Measurements from ENCODE around the gene PLA2G6. TPM values are rescaled to one million over a fixed set of nuclear protein-coding genes. Genes with fewer than 3 reads are reported as not detected.

PLA2G6 gene
- total RNA-seq, 2 donors from 2014 or later, result 61.5 to 138 TPM

- Histone ChIP-seq H3K4me1 (replicated peaks) (peaks cover 14% of the 10 kb centered on the region), H3K9me3 (no peaks in the 10 kb centered on the region), H3K27me3 (replicated peaks; ENCODE audit: insufficient read depth) (no peaks in the 10 kb centered on the region), H3K4me3 (no peak overlapping the region), H3K27ac (peak overlapping the region in 1 of 2 donors; percentile 95), H3K36me3 (peaks cover 7 to 27% of the 10 kb centered on the region in 2 donors)
- 76% methylated on average over 22 of the region's 22 CpGs for WGBS
- TF ChIP-seq CTCF (IDR thresholded peaks at IDR 0.05), result no peak
- TF ChIP-seq POLR2AphosphoS5 (IDR thresholded peaks at IDR 0.05), result no peak
- no peak for TF ChIP-seq POLR2A (IDR thresholded peaks at IDR 0.05)
- intact Hi-C loops (cut with DNase I), result no loop called here
- DNase-seq (ENCODE audit: low spot score), result no peak
These were observed 110.0 kb downstream of the PLA2G6 start for GRCh38 chr22:38071421-38072321.

- Histone ChIP-seq H3K27ac (peak overlapping the region; percentile 80 to 95), H3K4me1 (replicated peaks) (peaks cover 14% of the 10 kb centered on the region), H3K36me3 (peaks cover 14 to 34% of the 10 kb centered on the region in 2 donors), H3K27me3 (replicated peaks; ENCODE audit: insufficient read depth) (no peaks in the 10 kb centered on the region), H3K9me3 (no peaks in the 10 kb centered on the region), H3K4me3 (no peak overlapping the region)
- TF ChIP-seq POLR2AphosphoS5 (IDR thresholded peaks at IDR 0.05) (no peak), CTCF (IDR thresholded peaks at IDR 0.05) (no peak), POLR2A (IDR thresholded peaks at IDR 0.05) (no peak)
- DNase-seq (ENCODE audit: low spot score), result no peak
- 81% methylated on average over 11 of the region's 11 CpGs for WGBS
- intact Hi-C loops (cut with DNase I), result no loop called here
These were observed 111.2 kb downstream of the PLA2G6 start for GRCh38 chr22:38070250-38070921.

GRCh38 chr22:38069372-38070249 lies 112.0 kb downstream of the PLA2G6 start:
- Histone ChIP-seq H3K4me3 (no peak overlapping the region), H3K4me1 (replicated peaks) (peaks cover 14% of the 10 kb centered on the region), H3K27me3 (replicated peaks; ENCODE audit: insufficient read depth) (no peaks in the 10 kb centered on the region), H3K36me3 (peaks cover 17 to 38% of the 10 kb centered on the region in 2 donors), H3K27ac (peak overlapping the region; percentile 80 to 95), H3K9me3 (no peaks in the 10 kb centered on the region)
- intact Hi-C loops (cut with DNase I), result no loop called here
- TF ChIP-seq POLR2AphosphoS5 (IDR thresholded peaks at IDR 0.05) (peak; percentile 85), CTCF (IDR thresholded peaks at IDR 0.05) (peak in 2 of 4 experiments; percentile 38 to 47), POLR2A (IDR thresholded peaks at IDR 0.05) (no peak)
- 49% methylated on average over 21 of the region's 21 CpGs for WGBS
- DNase-seq (ENCODE audit: low spot score), result peak; percentile 77

- H3K4me1 ChIP-seq (replicated peaks), result peaks cover 14% of the 10 kb centered on the region
- H3K4me3 ChIP-seq, result no peak overlapping the region
- H3K27ac ChIP-seq, result peak overlapping the region; percentile 80 to 95
- no peaks in the 10 kb centered on the region for H3K9me3 ChIP-seq
- WGBS, result 91% methylated on average over 10 of the region's 13 CpGs
- no peak for DNase-seq (ENCODE audit: low spot score)
- H3K36me3 ChIP-seq, result peaks cover 15 to 33% of the 10 kb centered on the region in 2 donors
- TF ChIP-seq CTCF (IDR thresholded peaks at IDR 0.05) (no peak), POLR2AphosphoS5 (IDR thresholded peaks at IDR 0.05) (no peak), POLR2A (IDR thresholded peaks at IDR 0.05) (no peak)
- intact Hi-C loops (cut with DNase I), result no loop called here
- H3K27me3 ChIP-seq (replicated peaks; ENCODE audit: insufficient read depth), result no peaks in the 10 kb centered on the region
These were observed 112.8 kb downstream of the PLA2G6 start for GRCh38 chr22:38068641-38069371.

All from prostate gland (tissue), 2 donors.